Stimulated activated naive CD4-positive, alpha-beta T cell (primary cell): ENCODE results near the gene CNTNAP2.

Source experiments
- DNase-seq, 6 experiments: peaks; one replicate each; lab custom pipeline; 2025; lab: John Stamatoyannopoulos, UW

CNTNAP2 gene

DNA sequence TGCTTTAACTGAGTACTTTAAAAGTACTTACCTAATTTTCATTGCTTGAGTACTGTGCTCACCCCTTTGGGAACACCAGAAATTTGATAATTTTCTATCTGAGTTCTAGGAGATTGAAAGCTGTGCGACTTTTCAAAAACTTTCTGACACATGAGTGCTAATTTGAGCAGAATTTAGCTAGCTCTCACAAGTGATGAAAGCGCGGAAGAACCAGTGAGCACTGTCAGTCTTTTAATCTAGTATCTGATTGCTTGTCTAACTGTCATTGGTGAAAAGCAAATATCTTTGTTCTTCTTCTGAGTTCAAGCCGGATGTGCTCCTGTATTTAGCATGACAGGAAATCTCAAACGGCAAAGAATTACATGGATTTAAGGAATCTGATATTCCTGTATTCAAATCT lies 899.4 kb downstream of the CNTNAP2 start:
- DNase-seq, result no peak

DNA sequence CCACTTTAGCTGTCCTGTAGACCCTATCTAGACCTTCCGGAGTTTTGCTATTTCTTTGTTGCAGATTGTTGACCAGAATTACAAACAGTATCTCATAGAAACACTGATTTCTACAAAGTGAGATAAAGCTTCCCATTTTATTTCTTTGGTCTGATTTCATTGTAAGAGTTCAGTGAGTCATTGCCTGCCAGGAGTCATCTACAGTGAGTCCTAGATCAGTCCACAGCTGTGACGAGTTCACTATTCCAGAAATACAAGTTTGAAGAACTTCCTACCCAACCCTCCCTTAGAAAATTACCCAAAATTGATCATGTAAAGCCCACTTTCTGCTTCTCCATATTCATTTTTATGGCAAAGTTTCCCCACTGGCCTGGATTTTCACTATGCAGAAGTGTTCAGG lies 905.5 kb downstream of the CNTNAP2 start:
- DNase-seq, result no peak

DNA sequence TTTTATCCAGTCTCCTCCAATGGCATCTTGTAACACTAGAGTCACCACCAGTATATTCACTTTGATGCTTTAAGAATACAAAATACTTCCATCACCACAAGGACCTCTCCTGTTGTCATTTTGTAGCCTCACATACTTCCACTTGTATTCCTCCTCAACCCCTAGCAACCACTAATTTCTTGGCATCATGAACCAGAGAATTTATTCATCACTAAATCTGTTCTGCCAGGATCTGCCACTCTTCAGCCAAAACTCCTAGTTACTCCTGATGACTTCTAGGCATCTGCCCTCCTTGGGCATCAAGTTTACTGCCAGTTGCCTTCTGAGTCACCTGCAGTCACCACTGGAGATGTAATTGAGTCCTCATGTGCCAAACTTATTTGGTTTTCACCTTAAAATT lies 906.8 kb downstream of the CNTNAP2 start:
- no peak for DNase-seq

DNA sequence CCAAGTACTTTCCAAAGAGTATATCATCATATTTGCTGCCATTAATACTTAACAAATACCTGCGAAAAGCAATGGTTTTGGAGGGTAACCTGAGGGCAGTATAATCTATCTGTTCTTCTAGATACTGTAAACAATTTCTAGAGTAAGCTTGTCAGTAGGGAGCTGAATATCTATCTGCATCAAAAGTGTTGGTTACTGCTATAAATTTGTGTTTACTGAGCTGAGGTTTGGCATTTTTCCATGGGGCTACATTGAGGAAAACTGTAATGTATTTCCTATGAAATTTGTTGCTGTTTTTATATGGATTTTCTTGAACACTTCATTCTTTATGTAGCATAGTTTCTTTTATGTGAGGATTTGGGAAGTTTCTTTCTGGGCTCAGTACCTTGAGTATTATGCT lies 913.4 kb downstream of the CNTNAP2 start:
- DNase-seq, result no peak

DNA sequence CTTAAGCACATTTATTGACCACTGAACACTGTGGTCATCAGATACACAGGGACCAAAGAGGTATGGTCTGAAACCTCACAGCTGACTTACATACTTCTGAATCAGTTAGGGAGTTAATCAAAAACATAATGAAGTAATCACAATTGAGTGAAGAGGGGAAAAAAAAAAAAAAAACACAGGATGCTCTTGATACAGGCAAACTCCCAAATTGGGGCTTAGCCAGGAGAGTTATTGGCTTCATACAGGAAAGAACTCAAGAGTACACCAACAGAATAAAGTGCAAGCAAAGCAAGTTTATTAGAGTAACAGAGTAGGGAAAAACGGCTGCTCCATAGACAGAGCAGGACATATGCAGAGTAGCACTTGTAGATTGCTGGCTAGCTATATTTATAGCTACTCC lies 917.0 kb downstream of the CNTNAP2 start:
- no peak for DNase-seq

DNA sequence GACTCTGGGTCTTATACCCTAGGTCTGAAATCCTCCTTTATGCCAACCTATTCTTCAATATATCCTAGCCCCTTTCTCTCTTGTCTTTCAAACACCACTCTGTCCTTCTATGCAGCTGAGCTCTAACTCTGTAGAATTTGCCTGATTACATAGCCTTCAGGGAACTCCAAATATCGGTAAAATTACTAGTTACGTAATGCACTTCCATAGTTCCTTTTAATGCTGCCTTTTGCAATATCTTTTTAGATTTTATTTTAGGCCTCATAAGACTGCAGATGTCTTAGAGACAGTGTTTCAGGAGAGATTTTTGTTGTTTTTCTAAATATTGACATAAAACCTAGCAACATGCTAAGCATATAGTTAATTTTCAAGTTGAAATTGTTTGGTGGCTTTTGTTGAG lies 924.8 kb downstream of the CNTNAP2 start:
- DNase-seq, result no peak

DNA sequence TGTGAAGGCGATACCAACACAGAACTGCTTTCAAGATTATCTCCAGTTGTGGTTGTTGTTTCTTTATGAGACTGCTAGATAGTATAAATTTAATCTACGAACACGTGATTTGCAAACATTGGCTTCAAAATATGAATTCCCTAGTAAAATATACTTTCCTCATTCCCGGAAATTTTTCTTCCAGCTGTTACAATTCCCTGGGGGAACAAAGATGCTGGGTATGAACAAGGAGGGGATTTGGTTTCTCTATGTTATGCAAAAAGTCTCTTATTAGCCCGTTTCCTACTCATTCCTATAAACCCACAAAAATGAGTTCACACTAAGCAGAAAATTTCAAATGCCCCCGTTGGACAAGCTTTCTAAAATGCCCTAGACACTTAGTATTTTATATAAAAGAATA lies 928.3 kb downstream of the CNTNAP2 start:
- DNase-seq, result no peak

DNA sequence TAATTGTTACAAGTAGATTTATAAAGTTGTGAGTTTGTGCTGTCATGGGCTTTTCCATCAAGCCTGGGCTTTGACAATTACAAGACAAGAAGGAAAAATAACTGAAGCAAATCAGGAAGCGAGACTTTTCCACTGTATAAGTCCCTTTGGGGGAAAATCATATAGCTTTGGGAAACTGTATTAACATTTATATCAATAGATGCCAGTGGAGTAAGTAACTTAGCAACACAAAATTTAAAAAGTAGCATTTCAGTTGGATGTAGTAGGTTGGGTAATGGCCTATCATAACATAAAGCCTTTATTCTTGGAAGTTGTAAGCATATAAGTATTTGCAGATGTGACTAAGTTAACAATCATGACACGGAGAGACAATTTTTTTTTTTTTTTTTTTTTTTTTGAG lies 931.1 kb downstream of the CNTNAP2 start:
- no peak for DNase-seq

DNA sequence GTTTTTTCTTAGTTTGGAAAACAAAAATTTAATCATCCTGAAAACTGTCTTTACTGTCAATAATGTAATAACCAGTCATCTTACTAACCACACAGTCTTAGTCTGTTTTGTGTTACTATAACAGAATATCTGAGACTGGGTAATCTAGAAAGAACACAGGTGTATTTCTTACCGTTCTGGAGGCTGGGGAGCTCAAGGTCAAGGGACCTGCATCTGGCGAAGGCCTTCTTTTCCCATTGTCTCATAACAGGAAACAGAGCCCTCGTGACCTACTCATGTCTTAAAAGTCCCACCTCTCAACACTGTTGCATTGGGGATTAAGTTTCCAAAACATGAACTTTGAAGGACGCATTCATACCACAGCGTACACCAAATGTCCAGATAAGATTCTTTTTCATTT lies 932.3 kb downstream of the CNTNAP2 start:
- DNase-seq, result no peak

DNA sequence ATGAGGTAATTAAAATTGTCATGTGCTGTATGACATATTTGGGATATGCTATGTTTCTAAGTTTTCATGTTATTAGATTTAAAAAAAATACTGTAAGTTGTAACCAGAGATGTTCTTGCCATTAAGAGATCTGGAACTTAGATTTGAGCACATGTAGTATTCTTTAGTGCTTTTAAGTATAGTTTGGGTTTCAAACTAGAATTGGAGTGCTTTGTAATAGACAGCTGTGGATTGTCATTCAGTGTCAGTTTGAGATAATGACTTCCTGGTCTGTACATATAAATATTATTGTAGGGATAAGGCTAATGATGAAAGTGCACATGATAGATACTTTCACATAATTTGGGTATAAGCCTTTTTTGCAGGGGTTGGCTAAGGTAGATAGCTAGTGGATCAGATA lies 936.2 kb downstream of the CNTNAP2 start:
- no peak for DNase-seq

DNA sequence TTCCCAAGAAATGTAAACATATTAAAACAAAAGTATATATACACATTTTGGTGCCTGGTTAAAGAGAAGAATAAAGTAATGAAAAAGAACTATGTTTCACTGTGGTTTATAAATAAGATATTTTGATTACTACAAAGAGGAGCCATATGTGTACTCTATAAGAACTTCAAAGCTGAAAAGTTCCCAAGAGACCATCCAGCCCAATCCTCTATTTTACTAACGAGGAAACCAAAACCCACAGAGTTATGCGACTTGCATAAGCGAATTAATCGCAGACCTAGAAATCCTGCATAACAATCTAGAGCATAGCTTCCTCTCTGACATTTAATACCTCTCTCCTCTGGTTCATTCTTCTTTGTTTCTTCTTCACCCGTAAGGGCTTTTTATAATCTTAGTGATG lies 937.1 kb downstream of the CNTNAP2 start:
- no peak for DNase-seq

DNA sequence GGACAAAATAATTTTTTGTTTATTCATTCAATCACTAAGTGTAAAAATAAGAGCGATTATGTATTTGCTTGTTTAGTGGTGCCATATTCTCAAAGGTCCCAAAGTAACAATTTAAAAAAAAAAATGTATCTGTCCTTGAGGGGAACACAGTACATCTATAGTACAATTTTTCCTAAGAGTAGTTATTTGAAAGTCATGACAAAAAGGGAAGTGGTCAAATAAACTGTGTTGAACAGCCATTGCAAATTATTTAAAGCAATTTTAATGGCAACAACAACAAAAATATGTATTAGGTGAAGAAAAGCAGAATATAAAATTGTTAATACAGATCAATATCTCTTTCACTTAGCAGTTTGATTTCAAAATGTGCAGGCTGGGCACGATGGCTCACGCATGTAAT lies 943.5 kb downstream of the CNTNAP2 start:
- DNase-seq, result no peak

DNA sequence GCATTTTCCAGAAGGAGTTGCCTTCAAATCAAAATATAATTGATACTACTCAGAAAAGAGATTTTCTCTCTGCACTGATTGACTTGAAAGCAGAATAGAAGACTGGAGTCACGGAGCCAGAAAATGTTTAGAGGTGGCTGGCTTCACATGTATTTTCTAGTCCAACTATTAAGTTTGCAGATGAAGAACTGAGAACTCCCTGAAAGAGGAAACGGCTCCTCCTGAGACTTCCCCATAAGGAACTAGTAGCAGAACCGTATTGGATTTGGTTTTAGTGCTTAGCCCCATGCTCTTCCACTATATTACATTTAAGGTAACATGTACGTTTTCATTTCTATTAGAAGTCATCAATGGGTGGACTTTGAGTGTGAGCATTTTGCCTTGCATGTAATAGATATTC lies 946.3 kb downstream of the CNTNAP2 start:
- no peak for DNase-seq

DNA sequence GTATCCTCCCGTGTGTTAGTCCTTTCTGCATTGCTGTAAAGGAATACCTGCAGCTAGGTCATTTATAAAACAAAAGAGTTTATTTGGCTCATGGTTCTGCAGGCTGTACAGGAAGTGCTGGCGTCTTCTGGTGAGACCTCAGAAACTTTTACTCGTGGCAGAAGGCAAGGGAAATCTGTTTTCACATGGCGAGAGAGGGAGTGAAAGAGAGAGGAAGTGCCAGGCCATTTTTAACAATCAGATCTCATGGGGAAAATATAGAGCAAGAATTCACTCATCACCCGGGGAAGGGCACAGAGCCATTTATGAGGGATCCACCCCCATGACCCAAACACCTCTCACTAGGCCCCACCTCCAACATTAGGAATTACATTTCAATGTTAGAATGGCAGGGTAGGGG lies 952.2 kb downstream of the CNTNAP2 start:
- no peak for DNase-seq

DNA sequence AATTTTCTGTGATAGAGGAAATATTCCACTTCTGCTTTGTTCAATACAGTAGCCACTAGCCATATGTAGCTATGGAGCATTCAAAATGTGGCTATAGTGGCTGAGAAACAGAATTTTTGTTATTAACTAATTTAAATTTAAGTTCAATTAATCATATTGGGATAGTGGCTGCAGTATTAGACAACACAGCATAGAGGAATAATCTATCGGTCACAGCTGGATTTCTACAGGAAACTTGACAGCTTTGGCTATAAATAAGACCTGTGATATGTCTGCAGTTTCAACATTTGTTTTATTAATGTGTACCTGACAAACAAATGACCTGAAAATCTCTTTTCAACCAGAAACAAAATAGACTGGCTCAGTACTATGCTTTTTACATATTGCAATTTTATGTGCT lies 953.2 kb downstream of the CNTNAP2 start:
- no peak for DNase-seq

DNA sequence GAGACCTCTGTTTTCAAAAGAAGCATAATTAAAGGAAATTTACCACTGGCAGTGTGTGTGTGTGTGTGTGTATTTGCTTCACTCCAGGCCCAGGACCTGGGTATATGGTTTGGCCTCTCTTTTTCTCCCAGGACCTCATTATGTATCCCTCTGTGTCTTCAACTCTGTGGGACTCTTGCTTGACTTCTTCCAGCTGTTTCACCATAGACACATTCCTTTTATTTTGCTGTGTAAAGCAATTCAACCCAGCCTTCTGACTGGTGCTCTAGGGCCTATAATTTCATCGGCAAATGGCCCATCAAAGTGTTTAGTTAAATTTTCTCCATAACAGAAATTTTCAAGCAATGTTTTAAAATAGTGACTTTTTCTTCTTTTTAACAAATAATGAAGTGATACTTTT lies 954.3 kb downstream of the CNTNAP2 start:
- DNase-seq, result no peak

DNA sequence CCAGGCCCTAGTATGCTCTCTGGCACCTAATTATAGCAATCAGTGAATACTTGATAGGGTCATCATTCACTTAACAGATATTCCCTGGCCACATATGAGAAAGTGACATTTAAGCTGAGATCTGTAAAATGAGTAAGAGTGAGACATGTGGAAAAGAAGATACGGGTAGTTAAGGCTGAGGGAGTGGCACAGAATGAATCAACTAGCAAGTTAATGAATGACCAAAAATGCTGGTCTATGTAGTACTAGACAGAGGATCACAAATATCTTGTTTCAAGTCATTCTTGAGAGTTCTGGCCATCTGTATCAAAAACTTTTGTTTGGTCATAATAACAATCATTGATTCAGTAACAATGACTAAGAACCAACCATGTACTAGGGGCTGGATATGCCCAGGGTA lies 954.9 kb downstream of the CNTNAP2 start:
- no peak for DNase-seq

DNA sequence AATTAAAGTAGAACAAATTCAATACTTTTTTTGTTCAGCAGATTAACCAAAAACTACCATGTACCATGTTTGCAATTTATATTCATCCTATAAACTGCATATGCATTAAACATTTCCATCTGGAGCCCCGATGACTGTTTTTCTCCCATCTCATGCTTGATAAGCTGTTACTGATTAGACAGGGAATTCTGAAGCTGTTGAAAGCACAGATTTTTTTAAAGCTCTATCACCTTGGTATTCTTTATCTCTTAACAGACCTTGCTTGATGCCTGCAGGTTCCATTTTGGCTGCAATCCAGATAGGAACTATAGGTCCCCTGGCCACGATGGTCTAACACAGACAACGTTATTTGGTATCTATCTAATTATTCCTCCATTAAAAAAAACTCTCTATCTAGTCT lies 961.7 kb downstream of the CNTNAP2 start:
- DNase-seq, result no peak

DNA sequence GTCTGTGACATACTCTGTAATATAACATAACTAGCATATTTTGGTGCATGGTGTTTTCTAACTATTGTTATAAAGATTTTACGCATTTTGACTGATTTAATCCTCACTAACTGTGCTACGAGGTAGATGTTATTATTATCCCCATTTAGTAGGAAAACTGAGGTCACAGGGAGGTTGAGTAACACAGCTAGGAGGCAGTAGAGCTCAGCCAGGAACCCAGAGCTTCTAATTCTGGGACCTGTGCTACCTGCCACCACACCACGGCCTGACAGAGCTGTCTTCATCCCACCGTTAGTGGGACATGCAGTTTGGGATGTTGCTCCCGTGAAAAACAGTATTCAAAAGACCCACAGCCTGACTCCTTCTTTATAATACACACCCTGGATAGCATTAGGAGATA lies 962.5 kb downstream of the CNTNAP2 start:
- DNase-seq, result no peak

DNA sequence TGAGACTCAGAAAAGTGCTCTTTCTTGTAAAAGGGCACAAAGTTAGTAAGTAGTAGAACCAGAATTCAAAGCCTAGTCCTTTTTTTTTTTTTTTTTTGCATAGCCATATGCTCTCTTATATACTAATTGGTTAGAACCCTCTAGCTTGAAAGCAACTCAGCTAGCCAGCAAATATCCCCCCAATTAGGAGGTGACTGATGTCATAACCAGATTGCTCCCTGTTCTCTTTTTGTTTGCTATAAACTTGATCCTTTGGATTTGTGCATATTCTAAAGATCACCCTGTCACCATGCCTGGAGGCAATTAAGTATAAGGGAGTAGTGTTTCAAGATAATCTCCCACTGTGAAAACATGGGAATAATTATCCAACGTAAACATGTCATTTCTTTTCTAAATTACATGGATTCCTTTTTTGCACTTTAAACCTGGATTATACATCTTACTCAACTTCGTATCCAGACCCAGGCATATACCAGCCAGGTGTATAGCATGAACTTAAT lies 963.4 kb downstream of the CNTNAP2 start:
- DNase-seq, result no peak

DNA sequence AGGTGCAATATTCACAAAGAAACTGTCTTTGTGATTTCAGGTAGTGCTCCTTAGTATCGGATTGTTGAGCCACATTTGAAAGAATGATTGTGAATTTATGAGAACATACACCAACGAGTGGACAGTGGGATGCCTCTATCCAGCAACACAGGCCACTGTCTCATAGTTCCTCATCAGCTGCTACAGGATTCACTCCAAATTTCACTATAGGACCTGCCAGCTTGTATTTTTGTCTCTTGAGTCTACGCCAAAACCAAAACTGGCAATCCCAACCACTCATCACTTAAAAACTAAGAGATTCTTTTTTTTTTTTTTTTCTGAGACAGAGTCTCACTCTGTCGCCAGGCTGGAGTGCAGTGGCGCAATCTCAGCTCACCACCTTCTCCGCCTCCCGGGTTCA lies 964.5 kb downstream of the CNTNAP2 start:
- no peak for DNase-seq

DNA sequence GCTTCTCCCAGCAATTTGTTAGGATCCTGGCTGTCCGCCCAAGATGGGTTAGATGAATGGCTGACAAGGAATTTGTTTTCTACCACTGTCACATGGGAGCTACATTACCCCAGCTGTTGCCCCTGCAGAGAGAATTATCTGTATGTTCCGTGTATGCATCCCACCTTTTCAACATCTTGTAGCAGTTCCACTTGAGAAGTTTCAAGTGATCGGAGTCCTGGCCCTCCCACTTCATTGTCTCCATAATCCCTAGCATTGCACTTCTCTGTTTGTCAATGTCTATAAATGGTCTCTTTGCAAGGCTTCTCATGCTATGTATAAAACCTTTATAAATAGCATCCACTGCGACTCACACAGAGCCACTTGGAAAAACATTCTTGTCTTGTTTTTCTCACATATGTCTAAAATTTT lies 972.5 kb downstream of the CNTNAP2 start:
- DNase-seq, result no peak

DNA sequence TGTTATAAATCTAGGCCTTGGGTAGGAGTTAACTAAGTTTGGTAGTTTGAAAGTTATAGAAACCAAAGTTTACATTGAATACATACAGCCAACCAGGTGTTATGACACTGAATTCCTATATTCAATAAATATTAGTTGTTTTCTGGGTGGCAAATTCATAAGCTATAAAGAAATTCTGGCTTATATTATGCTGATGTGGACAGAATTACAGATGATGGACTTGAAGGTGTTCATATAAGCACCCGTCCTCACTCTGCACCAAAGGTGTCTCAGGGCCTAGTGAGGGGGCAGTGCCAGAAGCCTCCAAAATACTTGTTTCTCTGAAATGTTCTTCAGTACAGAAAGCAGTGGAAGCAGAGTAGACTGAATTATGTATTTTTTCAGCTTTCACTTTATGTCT lies 973.0 kb downstream of the CNTNAP2 start:
- no peak for DNase-seq

DNA sequence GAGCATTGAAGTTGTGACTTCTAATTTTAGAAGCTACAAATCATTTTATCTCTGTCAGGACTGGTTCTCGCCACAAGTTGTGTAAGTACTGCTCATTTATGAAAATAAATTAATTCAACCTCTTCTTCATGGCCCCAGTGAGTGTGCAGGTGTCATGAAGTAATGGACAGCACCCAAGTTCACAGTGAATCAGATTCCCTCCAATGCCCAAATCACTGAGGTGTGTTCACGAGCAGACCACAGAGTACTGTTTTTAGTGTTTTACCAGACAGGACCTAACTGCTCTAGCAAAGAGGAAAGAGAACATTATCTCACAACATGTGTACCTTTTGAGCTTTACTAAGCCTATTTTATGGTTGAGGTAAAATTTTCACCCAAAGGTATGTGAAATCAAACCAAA lies 980.0 kb downstream of the CNTNAP2 start:
- no peak for DNase-seq

DNA sequence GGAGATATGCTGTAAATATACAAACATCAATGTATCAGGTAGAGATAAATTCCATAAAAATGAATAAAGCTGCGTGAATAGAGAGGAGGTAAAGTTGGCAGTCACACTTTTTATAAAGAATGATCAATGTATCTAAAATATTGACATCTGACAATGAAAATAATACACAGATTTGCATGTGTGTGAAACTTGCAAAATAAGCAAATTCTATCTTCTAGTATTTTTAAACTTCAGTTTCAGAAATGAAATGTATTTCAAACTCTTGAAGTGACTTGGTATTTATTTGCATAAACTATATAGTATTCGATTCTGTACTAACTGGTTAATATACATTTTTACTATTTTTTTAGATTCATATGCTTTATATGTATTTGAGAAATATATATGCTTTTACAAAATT lies 986.6 kb downstream of the CNTNAP2 start:
- DNase-seq, result no peak
